HL-60 (cell line): ENCODE results near the gene CD7.

Experiments used
- GABPA ChIP-seq: IDR thresholded peaks from 2 replicates; pipeline ENCODE4 v1.6.1; 2012; ENCODE audit warnings: low read depth
- POLR2AphosphoS5 ChIP-seq: IDR thresholded peaks from 2 replicates; pipeline ENCODE4 v1.6.1; 2012; ENCODE audit warnings: low read depth
- SPI1 ChIP-seq: IDR thresholded peaks from 2 replicates; pipeline ENCODE4 v1.6.1; 2012; ENCODE audit warnings: low read depth, mild to moderate bottlenecking, borderline replicate concordance
- TF ChIP-seq, protein P1 (sequence below): IDR thresholded peaks from one replicate; pipeline ENCODE4 v1.5.1; 2011; ENCODE audit warnings: low read length, control low read depth, inconsistent platforms; ENCODE audit not compliant: insufficient read depth
- TF ChIP-seq, protein P2 (sequence below): IDR thresholded peaks from 2 replicates; pipeline ENCODE4 v1.6.1; 2012; ENCODE audit warnings: low read depth; ENCODE audit not compliant: insufficient replicate concordance

DNA sequence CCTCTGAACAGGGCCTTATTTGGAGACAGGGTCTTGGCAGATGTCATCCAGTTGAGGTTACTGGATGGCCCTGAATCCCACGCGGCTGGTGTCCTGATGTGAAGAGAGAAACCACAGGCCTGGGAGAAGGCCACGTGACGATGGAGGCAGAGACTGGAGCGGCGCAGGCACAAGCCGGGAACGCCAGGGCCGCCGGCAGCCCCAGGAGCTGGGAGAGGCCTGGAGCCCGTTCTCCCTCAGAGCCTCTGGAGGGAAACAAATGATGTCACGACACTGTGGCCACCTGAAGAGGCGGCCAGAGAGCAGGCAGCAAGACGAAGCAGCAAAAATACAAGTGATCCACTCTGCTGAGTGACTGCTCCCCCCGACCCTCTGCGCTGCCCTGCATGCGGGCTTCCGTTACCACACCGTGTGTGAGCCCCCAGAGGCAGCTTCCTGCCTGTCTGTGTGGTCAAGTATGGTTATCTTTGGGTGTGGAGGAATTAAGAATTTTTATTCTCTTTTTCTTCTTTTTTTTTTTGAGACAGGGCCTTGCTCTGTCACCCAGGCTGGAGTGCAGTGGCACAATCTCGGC, 11.6 kb downstream of the CD7 start:
- TF ChIP-seq, protein P1, sequence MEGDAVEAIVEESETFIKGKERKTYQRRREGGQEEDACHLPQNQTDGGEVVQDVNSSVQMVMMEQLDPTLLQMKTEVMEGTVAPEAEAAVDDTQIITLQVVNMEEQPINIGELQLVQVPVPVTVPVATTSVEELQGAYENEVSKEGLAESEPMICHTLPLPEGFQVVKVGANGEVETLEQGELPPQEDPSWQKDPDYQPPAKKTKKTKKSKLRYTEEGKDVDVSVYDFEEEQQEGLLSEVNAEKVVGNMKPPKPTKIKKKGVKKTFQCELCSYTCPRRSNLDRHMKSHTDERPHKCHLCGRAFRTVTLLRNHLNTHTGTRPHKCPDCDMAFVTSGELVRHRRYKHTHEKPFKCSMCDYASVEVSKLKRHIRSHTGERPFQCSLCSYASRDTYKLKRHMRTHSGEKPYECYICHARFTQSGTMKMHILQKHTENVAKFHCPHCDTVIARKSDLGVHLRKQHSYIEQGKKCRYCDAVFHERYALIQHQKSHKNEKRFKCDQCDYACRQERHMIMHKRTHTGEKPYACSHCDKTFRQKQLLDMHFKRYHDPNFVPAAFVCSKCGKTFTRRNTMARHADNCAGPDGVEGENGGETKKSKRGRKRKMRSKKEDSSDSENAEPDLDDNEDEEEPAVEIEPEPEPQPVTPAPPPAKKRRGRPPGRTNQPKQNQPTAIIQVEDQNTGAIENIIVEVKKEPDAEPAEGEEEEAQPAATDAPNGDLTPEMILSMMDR = no peak
- TF ChIP-seq GABPA = no peak
- no peak for TF ChIP-seq POLR2AphosphoS5
- TF ChIP-seq SPI1 = no peak
- TF ChIP-seq, protein P2, sequence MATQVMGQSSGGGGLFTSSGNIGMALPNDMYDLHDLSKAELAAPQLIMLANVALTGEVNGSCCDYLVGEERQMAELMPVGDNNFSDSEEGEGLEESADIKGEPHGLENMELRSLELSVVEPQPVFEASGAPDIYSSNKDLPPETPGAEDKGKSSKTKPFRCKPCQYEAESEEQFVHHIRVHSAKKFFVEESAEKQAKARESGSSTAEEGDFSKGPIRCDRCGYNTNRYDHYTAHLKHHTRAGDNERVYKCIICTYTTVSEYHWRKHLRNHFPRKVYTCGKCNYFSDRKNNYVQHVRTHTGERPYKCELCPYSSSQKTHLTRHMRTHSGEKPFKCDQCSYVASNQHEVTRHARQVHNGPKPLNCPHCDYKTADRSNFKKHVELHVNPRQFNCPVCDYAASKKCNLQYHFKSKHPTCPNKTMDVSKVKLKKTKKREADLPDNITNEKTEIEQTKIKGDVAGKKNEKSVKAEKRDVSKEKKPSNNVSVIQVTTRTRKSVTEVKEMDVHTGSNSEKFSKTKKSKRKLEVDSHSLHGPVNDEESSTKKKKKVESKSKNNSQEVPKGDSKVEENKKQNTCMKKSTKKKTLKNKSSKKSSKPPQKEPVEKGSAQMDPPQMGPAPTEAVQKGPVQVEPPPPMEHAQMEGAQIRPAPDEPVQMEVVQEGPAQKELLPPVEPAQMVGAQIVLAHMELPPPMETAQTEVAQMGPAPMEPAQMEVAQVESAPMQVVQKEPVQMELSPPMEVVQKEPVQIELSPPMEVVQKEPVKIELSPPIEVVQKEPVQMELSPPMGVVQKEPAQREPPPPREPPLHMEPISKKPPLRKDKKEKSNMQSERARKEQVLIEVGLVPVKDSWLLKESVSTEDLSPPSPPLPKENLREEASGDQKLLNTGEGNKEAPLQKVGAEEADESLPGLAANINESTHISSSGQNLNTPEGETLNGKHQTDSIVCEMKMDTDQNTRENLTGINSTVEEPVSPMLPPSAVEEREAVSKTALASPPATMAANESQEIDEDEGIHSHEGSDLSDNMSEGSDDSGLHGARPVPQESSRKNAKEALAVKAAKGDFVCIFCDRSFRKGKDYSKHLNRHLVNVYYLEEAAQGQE = no peak
